ENCODE results near the gene DLX1.
"Not testable (repeated sequence)": the region's sequence is repeated elsewhere in the genome, so short reads cannot be mapped to it uniquely, and the experiment has no call there.

DLX1 gene

GRCh38 chr2:172065111-172065510 is 20.2 kb upstream of the DLX1 start:
- no peak for DNase-seq

DNA sequence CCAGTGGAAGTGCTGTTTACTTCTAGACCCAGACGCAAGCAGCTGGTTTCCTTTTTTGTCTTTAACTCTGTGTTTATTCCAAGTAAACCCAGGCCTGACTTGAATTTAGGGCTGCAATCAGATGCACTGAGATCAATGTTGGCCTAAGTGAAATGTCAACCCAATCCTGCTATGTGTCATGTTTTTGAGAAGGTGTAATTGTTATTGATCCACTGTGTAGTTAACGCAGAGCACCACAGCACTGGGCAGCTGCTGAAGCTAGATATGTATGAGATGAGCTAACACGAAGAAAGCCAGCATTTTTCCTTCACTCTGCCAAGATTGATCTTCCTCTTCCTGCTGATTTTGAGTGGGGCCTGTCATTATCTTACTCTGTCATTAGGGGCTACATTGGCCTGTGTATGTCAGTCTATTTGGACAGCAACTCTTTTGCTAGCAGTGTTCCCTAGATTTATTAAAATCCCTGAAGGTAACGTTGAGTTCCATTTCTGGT is 18.9 kb upstream of the DLX1 start:
- no peak for DNase-seq

- DNase-seq = not testable (repeated sequence)
Observed at GRCh38 chr2:172067905-172068304, 17.4 kb upstream of the DLX1 start.

- DNase-seq = no peak
Observed at GRCh38 chr2:172070936-172071335, 14.4 kb upstream of the DLX1 start.

GRCh38 chr2:172072303-172072702 is 13.0 kb upstream of the DLX1 start:
- no peak for DNase-seq

- DNase-seq = no peak
Observed at GRCh38 chr2:172072706-172073105, 12.6 kb upstream of the DLX1 start.

- no peak for DNase-seq
Observed at GRCh38 chr2:172073518-172073917, 11.8 kb upstream of the DLX1 start.

DNA sequence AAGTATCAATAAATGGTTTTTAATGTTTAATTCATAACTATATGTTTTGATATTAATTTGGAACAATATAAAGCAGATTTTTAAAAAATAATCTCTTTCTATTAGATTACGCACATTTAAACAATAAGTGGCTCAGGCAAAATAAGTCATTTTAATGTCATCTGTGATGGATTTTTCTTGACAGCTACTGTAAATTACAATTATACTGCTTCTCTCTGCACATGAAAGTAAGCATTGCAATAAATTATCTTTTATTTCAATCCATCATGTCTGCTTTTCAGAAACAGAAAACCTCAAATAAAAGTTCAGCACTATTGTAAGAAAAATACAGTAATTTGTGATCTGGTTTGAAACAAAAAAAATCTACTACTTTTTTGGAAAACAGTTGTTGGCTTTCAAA is 11.1 kb upstream of the DLX1 start:
- DNase-seq = no peak

DNA sequence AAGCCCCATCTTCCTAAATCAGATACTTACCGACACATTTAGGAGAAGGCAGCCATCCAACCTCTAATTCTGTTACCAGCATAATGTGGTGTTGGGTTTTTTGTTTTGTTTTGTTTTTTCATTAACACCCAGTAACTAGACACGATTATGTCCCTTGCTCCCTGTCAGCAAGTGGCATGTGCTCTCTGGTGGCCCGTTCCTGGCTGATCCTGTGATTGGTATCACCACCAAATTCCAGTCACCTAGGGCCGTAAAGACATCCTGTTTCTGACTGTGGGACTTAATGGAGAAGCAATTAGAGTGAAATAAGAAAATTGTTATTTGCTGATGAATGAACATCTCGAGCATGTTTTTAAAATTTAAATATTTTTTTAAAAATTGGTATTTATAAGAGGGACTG is 5.9 kb upstream of the DLX1 start:
- no peak for DNase-seq

DNA sequence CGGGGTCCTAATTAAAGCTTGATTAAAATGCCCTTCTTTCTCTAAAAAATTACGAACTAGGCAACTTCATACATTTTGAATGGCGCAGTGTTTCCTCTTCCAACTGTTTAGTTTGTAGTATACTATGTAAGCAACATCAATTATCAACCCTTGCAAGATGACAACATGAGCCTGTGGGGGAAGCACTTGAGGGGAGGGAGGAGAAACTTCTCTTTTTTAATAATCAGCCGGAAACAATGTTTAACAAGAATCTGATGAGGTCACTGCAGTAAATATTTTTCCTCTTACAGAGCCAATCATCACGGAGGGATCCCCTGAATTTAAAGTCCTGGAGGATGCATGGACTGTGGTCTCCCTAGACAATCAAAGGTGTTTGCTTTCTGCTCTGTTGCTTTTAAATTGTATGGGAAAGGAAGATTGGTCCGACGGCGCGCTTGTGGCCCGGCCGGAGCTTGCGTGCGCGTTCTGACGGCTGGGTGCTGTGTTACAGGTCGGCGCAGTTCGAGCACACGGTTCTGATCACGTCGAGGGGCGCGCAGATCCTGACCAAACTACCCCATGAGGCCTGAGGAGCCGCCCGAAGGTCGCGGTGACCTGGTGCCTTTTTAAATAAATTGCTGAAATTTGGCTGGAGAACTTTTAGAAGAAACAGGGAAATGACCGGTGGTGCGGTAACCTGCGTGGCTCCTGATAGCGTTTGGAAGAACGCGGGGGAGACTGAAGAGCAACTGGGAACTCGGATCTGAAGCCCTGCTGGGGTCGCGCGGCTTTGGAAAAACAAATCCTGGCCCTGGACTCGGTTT is 5.3 kb upstream of the DLX1 start:
- DNase-seq = no peak

- DNase-seq = no peak
Observed at GRCh38 chr2:172080641-172081220, 4.6 kb upstream of the DLX1 start.

DNA sequence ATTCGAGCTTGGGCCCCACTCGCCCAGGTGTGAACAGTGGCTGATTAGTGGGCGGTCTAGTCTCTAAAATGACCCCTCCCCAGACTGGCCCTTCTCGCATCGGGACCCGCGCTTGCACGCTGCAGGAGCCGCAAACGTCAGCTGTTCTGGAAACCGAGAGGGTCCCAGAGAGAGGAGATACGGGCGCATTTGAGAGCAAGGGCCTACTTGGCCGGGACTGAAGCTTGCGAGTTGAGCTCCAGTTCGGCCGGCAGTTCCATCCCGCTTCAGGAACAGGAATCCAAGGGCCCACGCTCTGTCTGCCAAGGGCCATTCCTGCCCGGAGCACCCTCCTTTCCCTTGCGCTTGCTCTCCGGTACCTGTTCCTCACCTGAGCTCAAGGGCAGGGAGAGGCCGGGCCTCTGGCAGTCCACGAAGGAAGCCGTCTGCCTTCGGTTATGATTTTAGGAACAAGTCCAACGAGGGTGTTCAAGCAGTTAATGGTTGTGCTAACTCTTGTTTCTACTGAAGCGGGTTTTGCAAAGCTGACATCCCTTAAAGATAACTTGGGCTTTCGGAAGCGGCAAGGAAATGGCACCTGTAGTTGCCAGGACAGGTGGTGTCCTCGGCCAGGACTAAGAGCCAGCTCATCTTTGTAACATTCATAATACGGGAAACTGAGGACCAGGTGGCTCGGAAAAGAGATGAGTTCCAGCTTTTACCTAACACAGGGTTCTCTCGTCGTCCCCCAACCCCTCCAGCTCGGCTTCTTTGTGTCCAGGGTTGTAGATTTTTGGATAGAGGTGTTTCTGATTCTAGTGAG is 3.9 kb upstream of the DLX1 start:
- no peak for DNase-seq

DNA sequence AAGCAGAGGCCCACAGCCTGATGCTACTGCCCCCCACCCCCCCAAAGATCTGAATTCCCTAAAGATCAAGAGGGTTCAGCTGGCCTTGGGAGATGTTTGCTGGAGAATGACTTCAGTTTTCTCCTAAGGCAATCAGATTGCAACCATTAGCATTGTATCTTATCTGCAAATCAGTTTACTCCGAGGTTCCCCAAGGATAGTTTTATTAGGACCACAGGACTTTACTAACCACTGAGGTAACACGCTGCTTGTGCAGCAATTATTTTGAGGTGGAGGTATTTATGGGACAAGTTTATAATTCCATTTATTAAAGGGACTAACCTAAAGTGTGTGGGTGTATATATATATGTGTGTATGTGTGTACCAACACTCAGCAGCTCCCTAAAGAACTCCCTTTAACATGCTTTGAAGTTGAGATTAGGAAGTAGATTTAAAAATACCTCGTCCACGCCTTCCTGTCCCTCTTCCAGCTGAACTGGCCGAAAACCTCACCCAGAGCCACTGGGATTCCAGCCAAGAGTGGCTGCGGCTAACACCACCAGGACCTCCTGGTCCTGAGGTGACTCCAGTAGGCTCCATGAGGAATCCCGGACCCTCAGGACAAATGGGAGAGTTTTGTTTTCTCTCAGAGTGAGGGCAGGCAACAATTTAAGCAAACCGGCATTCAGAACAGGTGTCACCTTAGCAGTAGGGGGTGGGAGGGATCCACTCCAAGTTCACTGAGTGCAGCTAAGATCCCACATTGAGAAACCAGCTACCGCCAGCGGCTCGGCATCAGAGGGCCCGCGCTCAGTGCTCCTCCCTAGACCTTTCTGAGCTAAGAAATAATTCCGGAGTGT is 3.0 kb upstream of the DLX1 start:
- no peak for DNase-seq

- DNase-seq = no peak
Observed at GRCh38 chr2:172082944-172083627, 2.2 kb upstream of the DLX1 start.

- DNase-seq = no peak
Observed at GRCh38 chr2:172083628-172084394, 1.5 kb upstream of the DLX1 start.

DNA sequence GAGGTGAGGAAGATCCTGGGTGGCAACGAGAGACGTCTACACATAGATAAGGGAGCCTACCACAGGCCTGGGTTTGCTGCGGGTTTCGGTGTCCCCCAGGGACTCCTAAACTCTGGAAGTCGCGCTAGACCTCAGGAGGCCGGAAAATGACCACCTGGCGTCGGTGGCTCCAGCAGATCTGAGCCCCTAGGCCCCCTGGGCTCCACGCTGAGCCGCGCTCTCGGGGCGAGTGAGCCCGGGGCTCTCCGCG is 987 bp upstream of the DLX1 start:
- DNase-seq = no peak

- DNase-seq = peak; percentile 53
Observed at GRCh38 chr2:172084645-172085459, 455 bp upstream of the DLX1 start.

- DNase-seq = no peak
Observed at GRCh38 chr2:172086241-172087206, 1.2 kb downstream of the DLX1 start.

DNA sequence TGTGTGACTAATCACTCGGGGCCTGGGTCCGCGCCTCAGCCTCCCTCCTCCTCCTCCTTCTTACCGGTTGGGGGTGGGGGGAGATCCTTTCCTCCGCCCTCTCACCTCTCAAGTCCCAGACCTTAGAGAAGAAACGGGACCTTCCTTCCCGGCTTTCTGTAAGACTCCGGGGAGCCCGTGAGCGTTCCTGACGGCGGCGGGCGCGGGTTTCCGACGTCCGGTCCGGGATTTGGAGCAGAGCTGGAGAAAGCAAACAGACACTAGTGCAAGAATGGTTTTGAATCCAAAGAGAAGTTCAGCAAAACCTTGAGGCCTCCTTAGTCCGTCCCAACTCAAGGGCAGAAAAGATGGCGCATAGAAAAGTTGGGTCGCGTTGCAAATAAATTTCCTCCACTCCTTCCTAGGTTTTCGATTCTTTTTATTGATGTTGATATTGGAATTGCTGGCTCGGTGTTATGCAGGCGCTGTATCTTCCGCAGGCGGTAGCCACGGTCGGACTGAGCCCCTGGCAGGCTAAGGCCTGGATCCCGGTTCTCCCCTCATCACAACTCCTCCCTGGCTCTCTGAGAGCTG is 2.0 kb downstream of the DLX1 start:
- no peak for DNase-seq
